GM19193 (cell line): ENCODE data around the gene KLHL30.

Experiments
- POLR2A ChIP-seq: IDR thresholded peaks from 4 replicates; pipeline ENCODE4 v1.6.1; 2011; ENCODE audit not compliant: insufficient read depth, insufficient read length; ENCODE audit errors: extremely low read depth

The KLHL30 gene

GRCh38 chr2:238099714-238100048 is 38.8 kb upstream of the KLHL30 start:
- no peak for TF ChIP-seq POLR2A

GRCh38 chr2:238100049-238100820 is 38.2 kb upstream of the KLHL30 start, which contains the start of gene ESPNL:
Gene ESPNL, plus strand, starts transcription at chr2:238100340. Its CDS starts 80 bp downstream, at chr2:238100420.
- no peak for TF ChIP-seq POLR2A

- TF ChIP-seq POLR2A = no peak
Measured at GRCh38 chr2:238100821-238101771, 37.4 kb upstream of the KLHL30 start.

- TF ChIP-seq POLR2A = no peak
Measured at GRCh38 chr2:238101891-238102841, 36.3 kb upstream of the KLHL30 start.

- no peak for TF ChIP-seq POLR2A
Measured at GRCh38 chr2:238102865-238103264, 35.6 kb upstream of the KLHL30 start.

GRCh38 chr2:238103465-238104225 is 34.8 kb upstream of the KLHL30 start:
- TF ChIP-seq POLR2A = no peak

- no peak for TF ChIP-seq POLR2A
Measured at GRCh38 chr2:238104226-238104690, 34.2 kb upstream of the KLHL30 start.

- no peak for TF ChIP-seq POLR2A
Measured at GRCh38 chr2:238104691-238105371, 33.6 kb upstream of the KLHL30 start.

GRCh38 chr2:238105506-238106338 is 32.7 kb upstream of the KLHL30 start:
- TF ChIP-seq POLR2A = no peak

- no peak for TF ChIP-seq POLR2A
Measured at GRCh38 chr2:238106339-238106697, 32.1 kb upstream of the KLHL30 start.

- TF ChIP-seq POLR2A = no peak
Measured at GRCh38 chr2:238106698-238107524, 31.6 kb upstream of the KLHL30 start.
